Left hindlimb (tissue), 1 donor: ENCODE results near the gene PRKG1.
"Not testable (repeated sequence)": the region's sequence is repeated elsewhere in the genome, so short reads cannot be mapped to it uniquely, and the experiment has no call there.

Source experiments
- DNase-seq: peaks from one replicate; pipeline ENCODE4 v3.0.0-alpha.2; 2018

Gene PRKG1

DNA sequence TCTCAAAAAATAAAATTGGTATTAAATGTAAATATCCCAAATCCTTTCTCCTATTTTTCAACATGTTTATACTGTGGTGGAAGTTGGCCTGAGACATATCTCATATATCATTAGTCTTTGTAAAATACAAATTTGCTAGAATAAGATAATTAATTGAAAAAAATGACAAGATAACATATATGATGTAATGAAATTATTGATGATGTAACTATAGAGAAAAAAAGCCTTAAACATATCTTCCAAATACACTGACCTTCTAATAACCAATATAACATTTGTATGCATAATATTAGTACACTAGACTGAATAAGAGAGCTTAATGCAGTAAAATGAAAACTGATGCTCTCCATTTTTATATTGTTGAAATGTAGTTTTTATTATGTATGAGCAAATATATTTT is 104.3 kb downstream of the PRKG1 start:
- DNase-seq: no peak

DNA sequence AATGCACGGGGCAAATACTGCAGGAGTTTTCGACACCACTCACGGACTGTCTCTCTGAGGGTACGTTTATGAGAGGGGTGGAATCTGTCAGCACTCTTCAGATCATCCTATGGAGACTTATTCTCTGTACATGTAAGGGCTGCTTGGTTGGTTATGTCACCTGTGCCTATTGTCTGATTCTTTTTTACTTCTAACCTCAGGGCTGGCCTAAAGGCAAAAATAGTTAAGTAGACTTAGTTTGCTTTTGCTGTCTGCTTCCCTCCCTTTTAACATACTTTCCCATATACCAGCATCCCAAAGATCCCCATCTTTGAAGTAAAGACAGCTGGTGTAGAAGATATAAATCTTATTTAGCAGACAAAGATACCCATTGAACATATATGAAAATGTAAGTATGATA is 105.9 kb downstream of the PRKG1 start:
- DNase-seq: no peak

GRCh38 chr10:51183783-51184182 is 109.5 kb downstream of the PRKG1 start:
- DNase-seq: no peak

- peak; percentile 58 for DNase-seq
Measured at GRCh38 chr10:51186361-51186760, 112.1 kb downstream of the PRKG1 start.

DNA sequence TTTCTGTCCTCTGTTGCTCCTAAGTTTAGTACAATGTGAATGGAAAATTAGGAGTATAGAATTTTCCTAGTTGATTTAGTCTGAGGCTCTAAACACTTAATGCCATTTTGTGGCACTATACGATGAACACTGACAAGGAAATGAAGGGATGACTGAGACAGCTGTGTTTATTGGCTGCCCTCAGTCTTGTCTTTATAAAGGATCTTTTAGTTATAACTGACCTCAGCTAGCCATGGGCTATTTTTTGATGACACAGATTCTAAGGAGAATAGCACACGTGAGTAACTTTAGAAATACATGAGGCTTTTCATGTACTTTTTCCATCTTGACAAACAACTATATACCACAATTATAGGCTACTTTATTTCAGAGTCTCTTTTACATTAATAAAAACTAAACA is 113.7 kb downstream of the PRKG1 start:
- DNase-seq: no peak

DNA sequence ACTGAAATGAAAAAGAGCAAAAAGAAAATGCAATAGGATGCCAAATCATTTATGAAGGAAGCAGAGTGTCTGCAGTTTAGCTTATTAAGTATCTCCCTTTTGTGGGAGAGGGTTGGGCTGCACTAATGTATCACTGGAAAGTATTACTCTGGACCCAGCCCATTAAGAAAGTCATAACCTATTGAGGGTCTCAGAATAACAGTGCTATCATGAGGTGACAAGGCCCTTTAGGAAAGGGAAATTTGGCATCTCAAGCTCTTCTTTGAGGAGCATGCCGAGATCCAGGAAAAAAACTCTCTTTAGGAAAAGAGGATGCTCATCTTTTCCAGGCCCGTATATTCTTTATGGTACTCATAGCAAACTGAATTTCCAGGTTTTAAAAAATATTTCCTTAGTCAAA is 114.6 kb downstream of the PRKG1 start:
- no peak for DNase-seq

- no peak for DNase-seq
Measured at GRCh38 chr10:51196508-51197175, 122.4 kb downstream of the PRKG1 start.

DNA sequence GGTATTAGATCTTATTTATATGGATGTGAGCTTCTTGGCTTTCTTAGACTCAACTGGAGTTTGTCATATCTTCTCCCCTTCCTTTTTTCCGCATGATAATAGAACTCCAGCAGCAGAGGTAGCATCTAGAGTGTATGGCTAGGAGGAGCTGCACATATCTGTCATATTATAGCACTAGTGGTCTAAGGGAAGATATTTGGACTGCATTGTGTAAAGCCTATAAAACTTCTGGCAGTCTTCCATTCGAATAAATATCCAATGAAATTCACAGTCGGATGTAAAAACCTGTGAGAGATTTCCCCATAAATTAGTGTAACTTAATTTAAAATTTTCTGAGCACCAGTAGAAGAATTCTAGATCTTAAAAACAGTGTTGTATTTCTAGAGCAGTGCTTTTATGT is 123.9 kb downstream of the PRKG1 start:
- no peak for DNase-seq

DNA sequence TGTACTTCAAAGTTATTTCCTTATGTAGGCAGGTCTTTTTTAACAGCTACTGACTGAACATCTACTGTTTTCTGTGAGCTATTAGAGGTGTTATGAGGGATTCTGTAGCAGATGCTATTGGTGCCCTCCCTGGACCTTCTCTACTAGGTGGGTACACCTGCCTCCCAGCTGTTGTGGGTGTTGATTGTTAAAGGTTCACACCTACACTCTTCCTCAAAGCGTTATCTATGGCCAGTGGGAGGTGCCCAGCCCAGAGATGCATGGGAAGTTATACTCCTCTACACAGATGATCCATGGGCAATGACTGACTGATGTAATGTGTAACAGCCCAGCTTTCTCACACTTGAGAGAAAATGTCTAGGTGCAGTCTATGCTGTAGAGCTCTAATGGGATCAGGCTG is 127.7 kb downstream of the PRKG1 start:
- no peak for DNase-seq

- no peak for DNase-seq
Measured at GRCh38 chr10:51203359-51203758, 129.1 kb downstream of the PRKG1 start.

DNA sequence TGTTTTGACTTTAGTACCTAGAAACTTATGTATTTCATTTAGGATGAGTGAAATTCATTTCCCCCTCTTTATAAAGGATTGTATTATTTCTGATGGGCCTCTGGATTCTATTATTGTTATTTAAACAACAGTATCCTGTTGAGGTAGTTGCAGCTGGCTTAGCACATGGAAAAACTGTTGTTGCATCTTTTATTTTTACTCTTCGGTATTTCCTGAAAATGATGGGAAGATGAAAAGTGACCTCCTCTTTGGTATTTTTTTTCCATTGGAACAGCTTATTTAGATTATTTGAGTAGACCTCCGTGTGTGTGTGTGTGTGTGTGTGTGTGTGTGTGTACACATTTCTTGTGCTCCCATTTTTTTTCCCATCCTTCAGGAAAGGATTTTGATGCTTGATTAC is 129.8 kb downstream of the PRKG1 start:
- DNase-seq: no peak

GRCh38 chr10:51204701-51205100 is 130.4 kb downstream of the PRKG1 start:
- no peak for DNase-seq

GRCh38 chr10:51206500-51206899 is 132.2 kb downstream of the PRKG1 start:
- no peak for DNase-seq

DNA sequence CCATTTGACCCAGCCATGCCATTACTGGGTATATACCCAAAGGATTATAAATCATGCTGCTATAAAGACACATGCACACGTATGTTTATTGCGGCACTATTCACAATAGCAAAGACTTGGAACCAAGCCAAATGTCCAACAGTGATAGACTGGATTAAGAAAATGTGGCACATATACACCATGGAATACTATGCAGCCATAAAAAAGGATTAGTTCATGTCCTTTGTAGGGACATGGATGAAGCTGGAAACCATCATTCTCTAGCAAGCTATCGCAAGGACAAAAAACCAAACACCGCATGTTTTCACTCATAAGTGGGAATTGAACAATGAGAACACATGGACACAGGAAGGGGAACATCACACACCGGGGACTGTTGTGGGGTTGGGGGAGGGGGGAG is 138.7 kb downstream of the PRKG1 start:
- DNase-seq: not testable (repeated sequence)

GRCh38 chr10:51214207-51215196 is 140.2 kb downstream of the PRKG1 start:
- DNase-seq: no peak

GRCh38 chr10:51215951-51216834 is 141.9 kb downstream of the PRKG1 start:
- DNase-seq: no peak

GRCh38 chr10:51217505-51217904 is 143.2 kb downstream of the PRKG1 start:
- DNase-seq: no peak

- DNase-seq: no peak
Measured at GRCh38 chr10:51224671-51225161, 150.4 kb downstream of the PRKG1 start.

- no peak for DNase-seq
Measured at GRCh38 chr10:51227897-51228713, 153.8 kb downstream of the PRKG1 start.

DNA sequence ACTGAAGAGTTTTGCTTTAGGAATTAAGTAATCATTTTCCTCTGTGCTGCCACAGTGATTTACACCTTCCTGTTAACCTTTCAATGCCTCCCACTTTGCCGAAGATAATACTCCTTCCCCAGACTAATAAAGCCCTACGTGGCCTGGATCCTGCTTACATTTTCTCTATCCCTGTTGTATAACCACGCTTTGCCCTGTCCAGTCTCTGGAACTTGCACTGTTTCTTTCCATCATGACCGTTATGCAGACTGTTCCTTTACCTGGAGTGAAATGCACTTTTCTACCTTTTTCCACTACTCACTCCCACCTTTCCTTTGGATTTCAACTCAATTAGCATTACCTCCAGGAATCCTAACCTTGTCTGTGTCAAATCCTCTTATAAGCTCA is 154.4 kb downstream of the PRKG1 start:
- DNase-seq: no peak

- DNase-seq: no peak
Measured at GRCh38 chr10:51230887-51231585, 156.7 kb downstream of the PRKG1 start.
